Epidermal melanocyte (primary cell): Measurements from ENCODE around the gene NELFB.

Source experiments
- DNase-seq: peaks from one replicate; pipeline ENCODE4 v3.0.0; 2011; ENCODE audit warnings: low spot score; ENCODE audit not compliant: insufficient read length

The NELFB gene

DNA sequence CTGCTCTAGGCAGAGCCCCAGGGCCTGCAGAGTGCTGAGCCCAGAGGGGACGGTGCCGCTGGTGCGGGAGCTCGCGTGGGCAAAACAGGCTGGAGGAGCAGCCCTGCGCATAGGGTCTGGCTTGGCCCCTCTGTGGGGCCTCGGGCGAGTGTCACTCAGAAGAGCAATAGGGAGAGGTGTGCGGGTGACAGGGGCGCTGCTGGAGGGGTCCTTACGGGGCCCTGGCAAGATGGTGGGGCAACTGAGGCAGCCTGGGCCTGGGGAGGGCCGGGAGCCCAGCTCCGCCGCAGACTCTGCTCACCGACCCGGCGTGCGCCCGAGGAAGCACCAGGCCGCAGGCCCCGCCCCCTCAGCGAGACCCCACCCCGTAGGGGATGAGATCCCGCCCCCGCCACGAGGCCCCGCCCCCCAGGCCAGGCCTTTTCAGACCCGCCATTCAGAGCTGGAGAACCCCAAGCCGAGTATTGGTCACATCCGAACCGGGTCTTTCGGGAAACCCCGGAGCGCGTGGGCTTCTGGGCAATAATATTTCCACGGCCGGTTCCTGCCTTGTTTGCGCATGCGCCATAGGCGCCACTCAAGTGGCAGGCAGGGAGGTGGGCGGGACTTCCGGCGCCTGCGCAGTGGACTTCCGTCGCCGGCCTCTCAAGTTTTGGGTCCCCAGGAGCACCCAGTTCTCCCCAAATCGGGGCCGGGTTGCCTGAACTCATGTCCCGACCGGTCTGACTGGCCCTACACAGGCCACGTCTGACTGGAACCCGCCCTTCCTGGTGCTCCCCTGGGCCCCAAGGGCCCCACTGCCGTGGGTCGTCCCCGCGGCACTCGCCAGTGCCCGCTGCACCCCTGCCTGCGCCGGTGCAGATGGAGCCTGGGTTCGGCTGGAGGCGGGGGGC lies 31.8 kb upstream of the NELFB start:
- DNase-seq = peak; percentile 100

- no peak for DNase-seq
These were observed 30.1 kb upstream of the NELFB start, which contains the start of gene CYSRT1 for GRCh38 chr9:137224830-137225694. TSS of gene CYSRT1 (plus strand) at chr9:137225174. CDS start at chr9:137225622, 448 bp downstream.

DNA sequence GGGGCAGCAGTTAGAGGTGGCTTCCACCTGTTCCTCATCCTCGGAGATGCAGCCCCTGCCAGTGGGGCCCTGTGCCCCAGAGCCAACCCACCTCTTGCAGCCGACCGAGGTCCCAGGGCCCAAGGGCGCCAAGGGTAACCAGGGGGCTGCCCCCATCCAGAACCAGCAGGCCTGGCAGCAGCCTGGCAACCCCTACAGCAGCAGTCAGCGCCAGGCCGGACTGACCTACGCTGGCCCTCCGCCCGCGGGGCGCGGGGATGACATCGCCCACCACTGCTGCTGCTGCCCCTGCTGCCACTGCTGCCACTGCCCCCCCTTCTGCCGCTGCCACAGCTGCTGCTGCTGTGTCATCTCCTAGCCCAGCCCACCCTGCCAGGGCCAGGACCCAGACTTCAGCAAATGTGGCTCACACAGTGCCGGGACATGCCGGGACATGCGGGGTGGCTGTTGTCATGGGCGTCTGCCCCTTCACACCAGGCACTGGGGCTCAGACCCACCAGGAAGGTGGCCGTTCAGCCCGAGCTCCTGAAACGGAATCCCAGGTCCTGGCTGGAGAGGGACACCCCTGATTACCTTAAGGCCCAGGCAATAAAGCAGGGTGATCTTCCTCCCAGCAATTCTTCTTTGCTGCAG lies 29.3 kb upstream of the NELFB start:
- no peak for DNase-seq

DNA sequence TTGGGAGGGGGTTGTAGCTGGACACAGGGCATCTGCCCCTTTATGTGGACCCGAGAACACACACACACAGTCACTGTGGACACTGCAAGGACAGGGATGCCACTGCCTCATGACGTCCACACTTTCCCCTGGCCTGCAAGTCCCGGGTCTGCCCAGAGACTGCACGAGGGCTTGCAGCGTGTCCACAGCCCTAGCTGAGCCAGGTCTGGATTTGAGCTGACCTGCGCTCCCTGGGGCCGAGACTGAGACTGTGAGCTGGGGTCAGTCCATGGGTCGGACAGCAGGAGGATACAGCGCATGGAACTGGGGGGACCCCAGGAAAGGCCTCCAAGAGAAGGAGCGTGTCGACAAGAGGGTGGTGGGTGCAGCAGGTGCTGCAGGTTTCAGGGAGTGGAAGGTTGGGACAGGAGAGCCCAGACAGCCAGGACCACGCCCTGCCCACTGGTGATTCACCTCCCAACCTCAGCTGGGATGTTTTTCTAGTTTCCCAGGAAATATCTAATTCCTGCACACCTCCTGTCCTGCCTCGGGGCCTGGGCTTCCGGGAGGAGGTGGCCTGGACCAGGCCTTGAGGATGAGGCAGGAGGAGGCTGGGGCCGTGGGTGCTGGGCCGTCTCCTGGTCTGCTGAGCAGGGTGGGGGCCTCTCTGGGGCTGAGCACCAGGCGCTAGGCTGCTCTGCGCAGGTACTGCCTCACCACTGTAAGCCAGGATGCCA lies 28.6 kb upstream of the NELFB start:
- DNase-seq = no peak

GRCh38 chr9:137227054-137227852 lies 27.9 kb upstream of the NELFB start, which contains the start of gene RNF224:
TSS of gene RNF224 (plus strand) at chr9:137227502. CDS start at chr9:137228336, 834 bp downstream.
- peak; percentile 91 for DNase-seq

- no peak for DNase-seq
These were observed 27.1 kb upstream of the NELFB start for GRCh38 chr9:137227853-137228505.

- DNase-seq = no peak
These were observed 26.6 kb upstream of the NELFB start for GRCh38 chr9:137228506-137228967.

DNA sequence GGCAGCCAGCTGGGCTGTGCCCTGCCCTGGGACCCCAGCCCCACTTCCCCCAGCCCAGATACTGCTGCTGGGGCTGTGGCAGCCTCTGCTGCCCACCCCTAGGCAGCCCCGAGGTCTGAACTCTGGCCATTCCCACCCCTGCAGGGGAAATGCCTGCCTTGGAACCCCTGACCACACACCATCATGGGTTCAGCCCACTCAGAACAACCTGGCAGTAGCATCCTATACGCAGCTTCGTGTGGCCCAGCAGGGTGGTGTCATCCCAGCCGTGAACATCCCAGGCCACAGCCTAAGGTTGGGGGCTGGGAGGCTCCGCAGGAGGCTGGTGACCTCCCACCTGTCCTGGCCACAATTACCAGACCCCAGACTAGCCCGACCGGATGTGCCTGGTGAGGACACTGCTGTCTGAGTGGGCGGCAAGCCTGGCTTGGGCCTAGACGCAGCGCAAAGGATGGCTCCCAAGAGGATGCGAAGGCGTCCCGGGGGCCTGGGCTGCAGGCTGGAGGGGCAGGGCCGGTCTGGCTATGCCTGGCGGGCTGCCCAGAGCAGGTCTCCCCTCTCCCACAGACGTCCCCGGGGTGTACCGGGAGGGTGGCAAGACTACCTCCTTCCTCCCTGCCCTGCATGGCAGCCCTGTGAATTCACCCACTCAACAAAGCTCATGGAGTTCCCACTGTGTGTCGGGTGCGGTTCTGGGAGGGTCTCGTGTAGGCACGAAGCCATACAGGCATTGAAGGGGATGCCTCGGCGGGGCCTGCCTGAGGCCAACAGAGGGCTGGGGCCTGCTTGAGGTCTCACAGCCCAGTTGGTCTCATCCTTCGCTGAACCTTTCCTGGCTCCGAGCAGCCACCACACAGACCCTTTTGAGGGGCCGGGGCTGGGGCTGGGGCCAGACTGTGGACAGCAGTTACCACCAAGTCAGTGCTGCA lies 25.9 kb upstream of the NELFB start:
- no peak for DNase-seq

DNA sequence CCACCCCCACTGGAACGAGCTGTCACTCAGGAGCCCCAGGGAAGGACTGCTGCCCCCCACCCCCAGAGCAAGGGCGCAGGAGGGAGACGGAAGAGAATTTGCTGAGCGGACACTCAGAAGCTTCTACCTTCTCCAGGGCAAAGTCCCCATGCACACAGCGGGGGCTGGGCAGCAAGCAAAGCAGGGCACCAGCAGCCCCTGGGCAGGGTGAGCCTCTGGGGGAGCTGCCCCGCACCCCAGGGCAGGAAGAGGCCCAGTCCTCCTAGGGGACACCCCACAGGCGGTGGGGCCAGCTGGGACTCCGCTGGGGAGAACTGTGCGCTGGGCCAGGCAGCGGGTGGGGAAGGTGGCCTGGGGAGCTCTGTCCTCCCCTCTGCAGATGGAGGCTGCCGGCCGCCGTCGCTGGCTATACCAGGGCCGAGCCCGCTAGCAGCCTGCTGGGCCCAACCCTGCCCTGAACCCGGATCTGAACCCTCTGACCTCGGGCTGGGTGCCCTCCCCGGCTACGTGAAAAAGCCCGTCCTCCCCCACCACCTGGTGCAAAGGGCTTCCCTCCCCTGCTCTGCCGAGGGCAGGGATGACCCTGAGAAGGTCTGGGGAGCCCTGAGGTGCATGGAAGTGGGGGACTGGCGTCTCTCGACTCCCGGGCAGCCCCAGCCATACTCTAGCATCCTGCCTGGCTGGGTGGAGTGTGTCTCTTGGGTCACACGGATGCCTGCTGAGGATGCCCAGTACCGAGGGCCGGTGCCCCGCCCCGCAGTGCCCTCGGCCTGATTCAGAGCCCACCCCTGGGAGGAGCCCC lies 25.0 kb upstream of the NELFB start:
- no peak for DNase-seq

- no peak for DNase-seq
These were observed 24.3 kb upstream of the NELFB start, which contains the start of gene SLC34A3 for GRCh38 chr9:137230705-137231371. TSS of gene SLC34A3 (plus strand) at chr9:137230901. CDS start at chr9:137231703, 802 bp downstream.

GRCh38 chr9:137231372-137232039 lies 23.6 kb upstream of the NELFB start:
- no peak for DNase-seq

DNA sequence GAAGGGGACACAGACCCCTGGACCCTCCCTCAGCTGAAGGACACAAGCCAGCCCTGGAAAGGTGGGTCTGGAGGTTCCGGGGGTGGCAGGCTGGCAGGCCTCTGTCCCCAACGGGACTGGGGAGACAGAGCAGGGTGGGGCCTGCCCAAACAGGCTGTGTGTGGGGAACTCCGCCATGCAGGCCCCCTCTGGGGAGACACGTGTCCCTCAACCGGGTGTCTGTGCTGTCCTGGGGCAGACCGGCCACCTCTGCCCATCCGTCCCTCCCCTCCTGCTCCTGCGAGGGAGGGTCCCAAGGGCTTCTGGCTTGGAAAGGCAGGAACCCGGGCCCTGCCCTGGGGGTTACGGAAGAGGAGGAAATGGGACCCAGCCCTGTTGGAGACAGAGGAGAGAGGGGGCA lies 23.0 kb upstream of the NELFB start:
- DNase-seq = no peak

DNA sequence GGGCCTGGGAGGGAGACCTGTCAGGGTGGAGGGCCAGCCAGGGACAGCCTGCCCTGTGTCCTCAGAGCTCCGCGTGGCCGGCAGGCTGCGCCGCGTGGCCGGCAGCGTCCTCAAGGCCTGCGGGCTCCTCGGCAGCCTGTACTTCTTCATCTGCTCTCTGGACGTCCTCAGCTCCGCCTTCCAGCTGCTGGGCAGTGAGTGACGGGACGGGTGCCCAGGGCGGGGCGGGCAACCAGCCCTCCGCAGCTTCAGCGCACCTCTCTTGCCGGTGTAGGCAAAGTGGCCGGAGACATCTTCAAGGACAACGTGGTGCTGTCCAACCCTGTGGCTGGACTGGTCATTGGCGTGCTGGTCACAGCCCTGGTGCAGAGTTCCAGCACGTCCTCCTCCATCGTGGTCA lies 22.6 kb upstream of the NELFB start:
- no peak for DNase-seq

GRCh38 chr9:137233143-137233980 lies 21.8 kb upstream of the NELFB start:
- DNase-seq = no peak

GRCh38 chr9:137234055-137234697 lies 21.0 kb upstream of the NELFB start:
- DNase-seq = no peak
